Measurements from ENCODE around the gene CDH4. TPM values are rescaled to one million over a fixed set of nuclear protein-coding genes. Genes with fewer than 3 reads are reported as not detected.
A peak's percentile ranks its signal among the peaks of the same experiment; 100 is the strongest.

The CDH4 gene
- total and polyA plus RNA-seq, 2 of the 13 experiments (the other 11 are each of a cell fraction or from before 2014, with no cell fraction given) = not detected

- TF ChIP-seq HOMEZ (CRISPR knock-in tag; IDR thresholded peaks at IDR 0.05; ENCODE audit: low read depth) = no peak
- no peak for TF ChIP-seq PHF5A (CRISPR knock-in tag; IDR thresholded peaks at IDR 0.05; ENCODE audit: low read depth, unreplicated experiment)
- no peak for TF ChIP-seq ZNF225 (CRISPR knock-in tag; IDR thresholded peaks at IDR 0.05)
- no peak for TF ChIP-seq TMF1 (CRISPR knock-in tag; IDR thresholded peaks at IDR 0.05; ENCODE audit: low read depth)
- TF ChIP-seq PBX2 (CRISPR knock-in tag; IDR thresholded peaks at IDR 0.05) = no peak
- TF ChIP-seq CAMTA2 (CRISPR knock-in tag; IDR thresholded peaks at IDR 0.05; ENCODE audit: borderline replicate concordance) = no peak
- no peak for TF ChIP-seq ZNF44 (CRISPR knock-in tag; IDR thresholded peaks at IDR 0.05)
- no peak for TF ChIP-seq ZZZ3 (CRISPR knock-in tag; IDR thresholded peaks at IDR 0.05; ENCODE audit: borderline replicate concordance)
These were observed 629.8 kb downstream of the CDH4 start (continued) for GRCh38 chr20:61881861-61882260.

- H4K20me1 ChIP-seq (ENCODE audit: insufficient read depth, low read length) = no peaks in the 10 kb centered on the region; the same call in 1 of the 2 replicates
- CTCF ChIA-PET (ENCODE audit: low intra/inter-chr PET ratio, low total read pairs) = no interaction called here
- H3K9me3 ChIP-seq (ENCODE audit: low read length) = no peaks in the 10 kb centered on the region
- no peak overlapping the region for H3K27ac ChIP-seq (ENCODE audit: extremely low read length, insufficient read depth, low read length)
- TF ChIP-seq ZHX2 (IDR thresholded peaks at IDR 0.05; ENCODE audit: low read depth) (no peak), ZHX2 (CRISPR knock-in tag; IDR thresholded peaks at IDR 0.05; ENCODE audit: borderline replicate concordance) (no peak), EZH2 (conservative IDR thresholded peaks at IDR 0.05; ENCODE audit: low read depth, low read length) (0 out of 2 replicates have a peak, but pooled peaks have one; percentile 7)
- intact Hi-C loops (cut with micrococcal nuclease; ENCODE audit: unreplicated experiment) = no loop called here
- H3K27me3 ChIP-seq (ENCODE audit: control insufficient read depth in 1 of 2, insufficient read depth in 2 of 2, low read length in 2 of 2) = peaks cover 37 to 90% of the 10 kb centered on the region in 2 experiments
- DNase-seq (ENCODE audit: low spot score) = no peak
- no peak overlapping the region for H3K9ac ChIP-seq (ENCODE audit: insufficient read depth, low read depth, low read length)
- H3K79me2 ChIP-seq (ENCODE audit: insufficient read depth, low read length) = no peaks in the 10 kb centered on the region
- no peaks in the 10 kb centered on the region for H3K36me3 ChIP-seq (replicated peaks in 1 of 2; ENCODE audit: control insufficient read depth in 1 of 2, insufficient read depth in 2 of 2, low read length in 2 of 2)
- H3K4me2 ChIP-seq (ENCODE audit: low read depth, low read length) = no peak overlapping the region
- H3K4me3 ChIP-seq (replicated peaks in 1 of 3; ENCODE audit: insufficient read depth in 1 of 3, low read depth in 2 of 3, low read length in 3 of 3) = no peak overlapping the region
- in situ Hi-C loops (cut with HindIII; ENCODE audit: extremely low pct_ligation_motif_present, low pct_unique_long_range_greater_than_20kb) = loop anchor here (10.0 to 25.0 kb wide), 2 partner anchors 1668 to 1821 kb away; no protein-coding TSS in a partner anchor
- WGBS (ENCODE audit: low lambda C conversion rate) = 11% methylated on average over 32 of the region's 32 CpGs
- H3K4me1 ChIP-seq (ENCODE audit: insufficient read depth, low read length) = no peaks in the 10 kb centered on the region
- H2AFZ ChIP-seq (ENCODE audit: low read length) = no peak overlapping the region
- BruUV-seq (replicated peaks) = no TSS peak
- POLR2A ChIA-PET = no interaction called here
- no peak for ATAC-seq
- FAIRE-seq = no peak
These were observed 630.9 kb downstream of the CDH4 start for GRCh38 chr20:61882716-61883615.

All from HepG2 (cell line).